ENCODE data around the gene CYTH4. TPM values are rescaled to one million over a fixed set of nuclear protein-coding genes. Genes with fewer than 3 reads are reported as not detected.
A peak's percentile ranks its signal among the peaks of the same experiment; 100 is the strongest.

Gene CYTH4
- total and polyA plus RNA-seq, 2 of the 8 experiments (the other 6 are each of a cell fraction or from before 2014, with no cell fraction given): 0.09 TPM; not detected in 1

- H4K91ac ChIP-seq (replicated peaks; ENCODE audit: insufficient read length, low read length): no peak overlapping the region
- no peak for TF ChIP-seq BACH1 (IDR thresholded peaks at IDR 0.05; ENCODE audit: low read length)
- no peak for TF ChIP-seq SIN3A (conservative IDR thresholded peaks at IDR 0.05 in 1 of 2, IDR thresholded peaks at IDR 0.05 in 1 of 2; ENCODE audit: low read depth in 1 of 2, low read length in 2 of 2)
- TF ChIP-seq ASH2L (IDR thresholded peaks at IDR 0.05; ENCODE audit: low read length): no peak
- no peak for TF ChIP-seq PHF8 (conservative IDR thresholded peaks at IDR 0.05; ENCODE audit: low read depth, low read length)
Measured at GRCh38 chr22:37275622-37276021, 6.7 kb upstream of the CYTH4 start.

More at GRCh38 chr22:37275622-37276021, 6.7 kb upstream of the CYTH4 start:
- H3K27me3 ChIP-seq (replicated peaks in 1 of 4; ENCODE audit: control insufficient read depth in 3 of 4, extremely low read depth in 1 of 4, insufficient read depth in 3 of 4, low read length in 3 of 4): no peaks in the 10 kb centered on the region
- H3K14ac ChIP-seq (ENCODE audit: insufficient read length): no peak overlapping the region
- H3K23me2 ChIP-seq (ENCODE audit: low read depth, low read length): no peaks in the 10 kb centered on the region
- no peak overlapping the region for H3K18ac ChIP-seq (ENCODE audit: extremely low read depth, low read length)
- no peak overlapping the region for H2AFZ ChIP-seq (ENCODE audit: low read length)
- no peak overlapping the region for H2AK5ac ChIP-seq (ENCODE audit: low read depth, low read length)
- ChIA-PET CTCF (ENCODE audit: partially characterized antibody) (interaction anchor here (0.9 to 2.8 kb wide), 6 partner anchors 9 to 211 kb away, joined by 3 to 11 read pairs (median 6); partner anchors contain the start of gene MFNG), POLR2A (ENCODE audit: partially characterized antibody) (no interaction called here)
- H4K20me1 ChIP-seq (replicated peaks in 1 of 2; ENCODE audit: control insufficient read depth in 1 of 2, insufficient read depth in 2 of 2, low read length in 2 of 2): no peaks in the 10 kb centered on the region
- H3K9ac ChIP-seq (replicated peaks in 1 of 4; ENCODE audit: extremely low read depth in 1 of 4, low read depth in 3 of 4, low read length in 3 of 4): no peak overlapping the region
- WGBS, 2 experiments (ENCODE audit: extremely low coverage in 1 of 2, insufficient coverage in 1 of 2, insufficient read length in 1 of 2, insufficient replicate concordance in 2 of 2, low coverage in 1 of 2, low lambda C conversion rate in 2 of 2, missing lambda C conversion rate in 1 of 2): 71% methylated on average over 5 of the region's 5 CpGs; no CpG with 5 or more reads in 1 of the 2 experiments
- no peak overlapping the region for H3K4me3 ChIP-seq (ENCODE audit: extremely low read depth in 1 of 4, insufficient read depth in 2 of 4, low read depth in 3 of 4, low read length in 4 of 4)
- H3K9me3 ChIP-seq (ENCODE audit: insufficient read depth in 2 of 2, low read depth in 1 of 2, low read length in 1 of 2): no peaks in the 10 kb centered on the region
- FAIRE-seq (no peak), DNase-seq (ENCODE audit: low read depth in 1 of 2, low spot score in 2 of 2) (no peak)
- H3K56ac ChIP-seq (replicated peaks; ENCODE audit: insufficient read length, low read depth, low read length): no peak overlapping the region
- H2BK12ac ChIP-seq (ENCODE audit: low read depth, low read length): no peak overlapping the region
- 0 out of 2 replicates have a peak overlapping the region, but pooled peaks have one; percentile 25 for H2BK15ac ChIP-seq (ENCODE audit: low read length)
- no peak overlapping the region for H2BK20ac ChIP-seq (ENCODE audit: low read length)
- no peaks in the 10 kb centered on the region for H3K79me1 ChIP-seq (ENCODE audit: low read depth, low read length)
- H4K8ac ChIP-seq (ENCODE audit: extremely low read depth, insufficient read depth, low read length): no peak overlapping the region
- no peaks in the 10 kb centered on the region for H3K36me3 ChIP-seq (ENCODE audit: control insufficient read depth in 2 of 4, insufficient read depth in 4 of 4, low read length in 3 of 4)
- H2BK5ac ChIP-seq (ENCODE audit: low read depth, low read length): no peak overlapping the region
- H3K79me2 ChIP-seq (ENCODE audit: control insufficient read depth in 1 of 2, insufficient read depth in 2 of 2, low read length in 2 of 2): no peaks in the 10 kb centered on the region
- no peak overlapping the region for H3K27ac ChIP-seq (ENCODE audit: low read depth, low read length)
- no peak overlapping the region for H3K4ac ChIP-seq (replicated peaks; ENCODE audit: insufficient read length, low read depth, low read length)
- no peak overlapping the region for H3K4me2 ChIP-seq (ENCODE audit: insufficient read depth in 1 of 2, low read depth in 2 of 2, low read length in 2 of 2)
- no peak overlapping the region for H2BK120ac ChIP-seq (replicated peaks; ENCODE audit: low read depth, low read length)
- H4K5ac ChIP-seq (ENCODE audit: insufficient read length, low read depth, low read length): no peak overlapping the region
- H3K4me1 ChIP-seq (replicated peaks in 1 of 4; ENCODE audit: control insufficient read depth in 3 of 4, insufficient read depth in 4 of 4, low read length in 3 of 4): peaks cover 0 to 2% (median 0%) of the 10 kb centered on the region in 4 experiments; a peak in 1 of 7 replicates
- H3K23ac ChIP-seq (ENCODE audit: insufficient read length): no peak overlapping the region

Measured in H1 (cell line).